Measurements from ENCODE around the gene FAM149B1. TPM values are rescaled to one million over a fixed set of nuclear protein-coding genes. Genes with fewer than 3 reads are reported as not detected.
"Not testable (repeated sequence)": the region's sequence is repeated elsewhere in the genome, so short reads cannot be mapped to it uniquely, and the experiment has no call there.

FAM149B1 gene
- total RNA-seq, 1 donor from 2014 or later, result 15.0 TPM

DNA sequence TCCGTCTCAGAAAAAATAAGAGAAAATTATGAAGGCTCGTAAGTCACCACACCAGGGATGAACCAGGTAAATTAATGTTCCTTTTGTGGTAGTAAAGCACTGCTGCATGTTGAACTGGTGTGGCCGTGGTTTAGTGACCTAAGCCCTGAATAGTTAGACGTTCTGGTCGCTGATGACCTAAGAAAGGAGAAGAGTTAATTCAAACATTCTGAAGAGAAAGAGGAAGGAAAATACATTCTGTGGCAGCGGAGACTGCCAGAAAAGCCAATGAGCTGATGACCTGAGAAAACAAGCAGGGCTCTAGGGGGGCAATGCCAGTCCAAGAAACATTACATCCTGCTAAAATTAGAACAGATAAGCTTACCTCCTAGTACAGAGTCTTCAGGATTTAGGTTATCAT is 61.6 kb downstream of the FAM149B1 start:
- DNase-seq (ENCODE audit: extremely low read depth, low read depth, low spot score), result no peak

DNA sequence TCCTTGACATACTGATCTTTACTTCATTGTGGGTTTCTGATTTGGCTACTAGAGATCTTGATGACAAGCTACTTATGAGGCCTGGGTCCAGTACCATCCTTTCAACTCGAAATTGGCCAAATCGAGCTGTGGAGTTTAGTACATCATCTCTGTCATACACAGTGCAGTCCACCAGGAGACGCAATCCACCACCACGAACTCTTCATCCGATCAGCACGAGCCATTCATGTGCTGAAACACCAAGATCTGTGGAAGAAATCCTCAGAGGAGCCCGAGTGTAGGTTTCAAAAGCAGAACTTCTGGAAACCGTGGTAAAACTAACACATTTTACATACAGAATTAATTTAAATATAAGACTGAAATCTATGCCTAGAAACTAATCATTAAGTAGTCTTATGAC is 65.0 kb downstream of the FAM149B1 start:
- DNase-seq (ENCODE audit: extremely low read depth, low read depth, low spot score), result no peak

DNA sequence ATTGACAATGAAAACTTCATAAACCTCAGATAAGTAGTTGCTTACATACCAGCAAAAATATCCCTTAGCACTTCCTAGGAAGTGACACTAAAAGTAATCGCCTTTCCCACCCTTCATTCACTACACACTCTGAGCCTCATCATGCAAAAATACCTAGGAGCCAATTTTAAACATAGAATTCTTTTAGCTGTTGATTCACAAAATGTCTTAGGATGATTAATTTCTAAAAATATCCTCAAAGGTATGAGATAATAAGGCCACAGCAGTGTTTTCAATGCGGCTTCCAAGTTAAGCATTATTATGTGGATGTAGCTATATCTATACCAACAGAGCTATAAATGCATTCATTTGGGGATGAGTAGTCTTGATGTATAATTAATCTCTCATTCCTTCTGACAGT is 66.0 kb downstream of the FAM149B1 start:
- DNase-seq (ENCODE audit: extremely low read depth, low read depth, low spot score), result no peak

DNA sequence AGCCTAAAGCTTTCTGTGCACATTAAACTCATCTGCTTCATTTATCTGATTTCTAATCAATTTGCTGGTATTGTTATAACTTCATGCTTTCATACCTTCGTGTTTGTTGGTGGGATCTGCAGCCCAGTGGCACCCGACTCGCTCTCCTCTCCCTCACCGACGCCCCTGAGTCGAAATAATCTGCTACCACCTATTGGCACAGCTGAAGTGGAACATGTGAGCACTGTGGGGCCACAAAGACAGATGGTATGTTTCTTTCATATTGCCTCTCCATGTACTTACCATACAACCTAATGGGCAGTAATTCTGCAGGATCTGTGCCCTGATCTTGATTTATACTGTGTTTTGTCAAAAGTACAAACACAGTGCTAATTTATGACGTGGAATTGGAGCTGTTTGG is 66.8 kb downstream of the FAM149B1 start:
- no peak for DNase-seq (ENCODE audit: extremely low read depth, low read depth, low spot score)

DNA sequence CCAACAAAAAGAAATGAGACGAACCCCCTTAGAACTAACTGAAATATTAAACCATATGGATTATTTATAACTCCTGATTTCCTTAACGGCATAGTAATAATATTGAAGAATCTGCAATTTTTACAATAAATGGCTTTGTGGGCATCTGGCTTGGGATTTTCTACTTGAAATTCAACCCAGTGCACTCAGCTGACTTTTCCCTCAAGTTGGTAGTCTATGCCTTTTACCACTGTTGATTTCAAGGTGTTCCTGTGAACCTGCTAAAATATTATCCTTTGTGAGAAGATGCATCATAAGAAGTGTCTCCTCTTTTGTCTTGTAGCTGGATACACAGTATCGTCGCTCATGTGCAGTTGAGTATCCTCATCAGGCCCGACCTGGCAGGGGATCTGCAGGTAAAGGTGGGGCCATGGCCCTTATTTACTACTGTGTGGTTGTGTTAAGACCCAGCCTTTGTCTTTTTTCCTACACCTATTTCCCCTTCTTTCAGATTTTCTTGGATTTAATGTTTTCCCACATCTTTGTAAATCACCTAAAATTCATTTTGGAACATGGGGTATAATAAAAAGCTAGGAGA is 71.2 kb downstream of the FAM149B1 start:
- no peak for DNase-seq (ENCODE audit: extremely low read depth, low read depth, low spot score)

DNA sequence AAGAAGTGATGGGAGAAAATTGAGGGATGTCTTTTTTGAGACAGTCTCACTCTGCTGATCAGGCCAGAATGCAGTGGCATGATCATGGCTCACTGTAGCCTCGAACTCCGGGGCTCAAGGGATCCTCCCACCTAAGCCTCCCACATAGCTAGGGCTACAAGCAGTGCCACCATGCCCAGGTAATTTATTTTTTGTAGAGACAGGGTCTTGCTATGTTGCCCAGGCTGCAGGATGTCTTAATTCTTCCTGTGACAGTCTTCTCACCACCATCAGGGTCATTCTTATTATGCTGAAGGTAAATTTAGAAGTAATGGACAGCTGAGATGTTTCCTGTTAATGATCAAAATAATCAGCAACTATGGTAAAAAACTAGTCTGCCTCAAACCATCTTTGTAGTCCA is 72.0 kb downstream of the FAM149B1 start:
- no peak for DNase-seq (ENCODE audit: extremely low read depth, low read depth, low spot score)

DNA sequence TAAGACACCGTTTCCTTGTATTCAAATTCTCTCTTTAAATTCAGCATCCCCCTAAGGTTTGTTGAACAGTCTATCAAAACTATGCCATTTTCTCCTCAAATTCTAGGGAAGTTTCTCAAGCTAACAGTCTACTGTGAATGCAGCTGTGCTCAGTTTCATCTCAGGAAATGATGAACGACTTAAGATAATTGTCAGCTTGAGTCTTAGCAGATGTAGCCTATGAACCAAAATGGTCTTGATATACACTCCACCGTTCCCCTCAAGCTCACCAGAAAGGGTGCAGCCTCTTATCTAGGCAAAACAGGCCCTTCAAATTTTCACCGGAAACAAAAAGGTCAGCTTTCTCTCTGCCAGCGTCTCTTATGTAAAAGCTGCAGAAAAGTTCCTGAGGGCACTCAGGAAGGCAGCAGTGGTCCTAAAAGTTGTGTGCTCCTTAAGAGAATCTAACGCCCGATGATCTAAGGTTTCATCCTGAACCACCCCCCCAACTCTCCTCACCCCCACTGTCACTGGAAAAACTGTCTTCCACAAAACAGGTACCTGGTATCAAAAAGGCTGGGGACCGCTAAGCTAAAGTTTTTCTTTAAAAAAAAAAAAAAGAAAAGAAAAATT is 77.1 kb downstream of the FAM149B1 start:
- DNase-seq (ENCODE audit: extremely low read depth, low read depth, low spot score), result no peak

DNA sequence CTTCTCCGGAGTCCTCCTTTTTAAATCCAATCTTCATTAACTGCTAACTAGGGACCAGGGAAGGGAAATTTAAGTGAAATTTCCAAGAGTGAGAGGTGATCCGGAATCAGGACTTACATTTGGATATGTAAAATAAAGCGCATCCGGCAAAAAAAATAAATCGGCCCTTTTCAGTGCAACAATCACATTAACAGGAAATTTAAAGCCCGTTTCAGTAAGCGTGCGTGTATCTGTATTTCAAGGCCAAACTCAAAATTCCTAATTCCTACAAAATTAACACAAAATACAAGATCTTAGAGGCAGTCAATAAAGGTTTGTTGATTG is 78.4 kb downstream of the FAM149B1 start:
- DNase-seq (ENCODE audit: extremely low read depth, low read depth, low spot score), result no peak

DNA sequence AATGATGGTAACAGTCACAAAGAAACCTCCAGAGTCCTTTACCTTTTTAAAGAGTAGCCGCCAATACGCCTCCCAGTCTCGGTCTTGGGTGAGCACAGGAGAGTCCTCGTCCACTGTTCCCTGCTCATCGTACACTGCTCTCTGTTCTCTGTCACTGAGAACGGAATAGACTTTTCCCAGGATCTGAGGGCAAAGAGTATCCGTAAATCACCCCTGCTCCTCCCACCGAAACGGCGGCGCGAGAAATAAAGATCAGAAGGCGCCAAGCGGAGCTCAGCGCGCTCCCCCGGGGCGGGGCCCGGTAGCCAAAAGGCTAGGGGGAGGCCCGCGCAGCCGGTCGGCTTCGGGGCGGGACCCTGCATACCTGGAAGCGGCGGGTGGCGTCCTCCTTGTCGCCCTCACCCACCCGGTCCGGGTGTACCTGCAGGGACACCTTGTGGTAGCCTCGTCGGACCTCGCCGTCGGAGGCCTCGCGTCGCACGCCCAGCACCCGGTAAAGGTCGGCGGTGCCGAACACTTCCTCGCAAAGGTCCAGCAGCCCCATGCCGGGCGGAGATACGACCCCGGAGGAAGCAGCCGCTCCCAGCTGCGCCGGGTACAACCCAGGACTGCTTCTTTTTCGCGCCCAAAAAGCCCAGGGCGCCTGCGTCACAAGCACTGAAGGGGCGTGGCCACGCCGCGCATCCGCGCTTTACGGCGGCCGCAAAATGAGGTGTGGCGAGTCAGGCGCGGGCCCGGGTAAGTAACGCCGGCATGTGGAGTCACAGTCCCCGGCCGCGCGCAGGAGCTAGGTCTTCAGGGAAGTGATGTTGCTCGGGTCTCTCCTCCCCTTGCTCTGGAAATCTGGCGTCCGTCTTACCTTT is 79.0 kb downstream of the FAM149B1 start, which contains the start of gene DNAJC9:
DNAJC9 (minus strand) TSS at position 610 of the 863 bp plus-strand sequence; CDS start at position 544, 66 bp downstream.
- DNase-seq (ENCODE audit: extremely low read depth, low read depth, low spot score), result no peak

DNA sequence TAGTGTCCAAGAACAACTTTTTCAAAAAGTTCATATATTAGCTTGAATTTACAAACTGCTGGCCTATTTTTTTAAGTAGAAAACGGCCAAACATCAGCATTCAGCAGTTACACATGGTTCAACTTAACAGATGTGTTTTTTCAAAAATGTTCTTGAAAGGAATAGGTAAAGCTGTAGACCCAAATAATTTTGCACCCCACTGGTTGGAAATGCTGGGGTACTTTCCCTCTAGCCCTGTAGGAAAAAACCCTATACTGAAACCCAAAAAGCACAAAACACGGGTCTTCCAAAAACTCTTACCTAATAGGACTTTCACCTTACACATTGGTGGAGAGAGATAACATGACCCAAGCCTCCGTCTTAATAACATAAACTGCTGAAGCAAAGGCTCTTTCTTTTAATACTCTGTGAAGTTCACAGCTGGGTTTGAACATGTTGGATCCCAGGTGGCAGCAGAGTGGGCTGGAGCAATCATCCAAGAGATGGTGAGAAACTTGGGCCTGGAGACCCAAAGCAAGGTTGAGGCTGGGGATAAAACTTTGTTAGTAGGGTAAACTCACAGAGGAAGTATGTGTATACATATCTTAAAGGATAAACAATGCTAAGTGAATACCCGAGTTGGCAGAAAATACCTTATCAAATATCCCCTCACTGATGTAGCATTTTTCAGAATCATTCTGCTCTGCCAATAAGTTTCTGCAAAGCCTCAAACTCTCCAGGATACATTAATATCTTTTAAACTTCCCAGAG is 79.8 kb downstream of the FAM149B1 start:
- no peak for DNase-seq (ENCODE audit: extremely low read depth, low read depth, low spot score)

DNA sequence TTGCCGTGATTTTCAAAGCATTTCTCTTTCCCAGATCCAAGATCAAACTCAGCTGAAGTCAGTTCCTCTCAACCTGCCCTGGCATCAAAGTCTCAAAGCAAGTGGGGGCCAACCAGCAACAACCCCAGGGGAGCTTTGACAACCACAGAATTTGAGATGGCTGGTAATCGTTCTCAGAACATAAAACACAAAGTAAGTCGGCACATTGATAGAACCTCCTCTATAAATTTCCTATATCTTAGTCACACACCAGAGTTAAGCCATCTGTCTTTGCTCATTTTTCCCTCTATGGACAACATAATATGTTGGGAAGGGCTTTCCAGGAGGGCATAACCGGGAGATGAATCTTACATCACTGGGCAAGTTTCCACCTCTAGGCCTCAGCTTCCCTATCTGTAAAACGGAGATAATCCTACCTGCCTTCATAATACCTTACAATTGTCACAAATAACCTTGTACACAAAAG is 80.4 kb downstream of the FAM149B1 start:
- no peak for DNase-seq (ENCODE audit: extremely low read depth, low read depth, low spot score)

DNA sequence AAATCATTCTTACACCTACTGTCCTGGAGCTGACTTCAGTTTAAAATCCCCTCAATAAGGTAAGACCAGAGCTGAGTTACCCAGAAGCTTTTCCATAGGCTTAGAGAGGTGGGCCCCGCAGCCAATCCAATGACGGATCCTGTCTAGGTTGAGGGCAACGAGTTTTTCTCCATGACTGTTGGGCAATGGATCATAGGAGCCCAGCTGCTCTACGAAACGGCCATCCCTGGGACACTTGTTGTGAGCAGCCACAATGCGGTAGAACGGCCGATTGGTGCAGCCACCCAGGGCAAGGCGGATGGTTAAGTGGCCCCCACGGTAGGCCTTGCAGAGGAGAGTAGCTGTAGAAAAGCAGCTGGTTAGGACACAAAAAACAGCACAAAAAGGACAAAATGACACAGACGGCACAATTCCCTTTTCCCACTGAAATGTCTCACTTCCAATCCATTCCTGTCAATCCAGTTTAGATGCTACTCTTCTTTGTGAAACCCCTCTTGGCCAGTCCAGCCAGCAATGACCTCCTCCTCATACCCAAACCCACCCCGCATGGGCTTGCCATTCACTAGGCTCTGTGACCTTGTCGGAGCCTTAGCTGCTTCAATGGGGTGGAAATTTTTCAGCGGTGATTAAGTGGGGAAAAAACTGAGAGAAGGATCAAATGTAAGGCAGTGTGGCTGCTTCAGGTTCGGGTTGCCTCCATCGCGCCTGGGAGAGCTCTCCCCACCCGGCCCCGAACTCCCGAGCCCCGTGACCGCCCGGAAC is 83.9 kb downstream of the FAM149B1 start:
- DNase-seq (ENCODE audit: extremely low read depth, low read depth, low spot score), result no peak

DNA sequence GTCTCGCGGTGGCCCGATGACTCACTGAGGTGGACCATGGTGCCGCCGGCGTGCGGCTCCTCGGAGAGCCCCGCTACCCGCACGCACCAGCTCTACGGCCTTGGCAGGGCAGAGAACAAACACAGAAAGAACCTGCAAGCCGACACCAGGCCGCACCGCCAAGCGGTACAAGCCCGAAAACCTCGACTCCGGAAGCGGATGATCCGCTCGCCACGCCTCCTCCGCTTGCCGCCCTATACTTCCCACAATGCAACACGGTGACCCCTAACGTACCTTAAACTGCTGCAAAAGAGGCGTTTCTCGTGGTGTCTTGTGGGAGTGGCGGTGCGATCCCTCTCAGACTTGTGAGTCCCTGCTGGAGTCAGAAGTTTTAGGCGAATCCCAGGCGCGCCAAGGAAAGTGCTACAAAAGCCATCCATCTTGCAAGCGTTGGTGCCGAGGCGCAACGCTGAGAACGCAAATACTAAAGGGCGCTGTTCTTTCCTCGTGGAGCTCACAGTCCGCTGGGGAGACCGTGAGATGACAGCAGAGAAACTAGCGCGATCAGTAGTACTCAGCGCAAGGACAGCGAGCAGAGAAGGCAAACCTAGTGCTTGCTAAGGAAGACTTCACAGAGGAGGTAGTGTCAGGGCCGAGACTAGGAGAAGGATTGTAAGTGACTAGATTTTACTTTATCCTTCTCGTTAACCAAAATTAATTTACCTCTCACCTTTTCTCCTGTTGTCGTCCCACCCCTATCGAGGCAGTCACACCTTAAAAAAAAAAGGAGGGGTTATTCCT is 84.7 kb downstream of the FAM149B1 start, which contains the start of gene MRPS16:
MRPS16 (minus strand) TSS at position 200 of the 780 bp plus-strand sequence; CDS start at position 38, 162 bp downstream.
- DNase-seq (ENCODE audit: extremely low read depth, low read depth, low spot score), result peak; percentile 78

DNA sequence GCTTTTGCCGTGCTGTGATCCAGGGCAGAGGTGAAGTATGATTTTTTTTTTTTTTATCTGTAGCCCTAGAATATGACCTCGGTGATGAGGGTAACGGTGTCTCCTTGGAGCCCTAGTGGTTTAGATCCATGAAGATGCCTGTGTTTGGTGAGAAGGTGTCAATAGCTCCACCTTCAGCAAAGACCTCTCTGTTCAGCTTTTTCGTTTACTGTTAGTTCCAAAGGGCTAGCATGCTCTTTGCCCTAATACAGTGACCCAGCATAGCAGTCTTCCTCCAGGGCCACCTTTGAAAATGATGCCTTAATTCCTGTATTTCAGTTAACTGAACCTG is 85.3 kb downstream of the FAM149B1 start:
- DNase-seq (ENCODE audit: extremely low read depth, low read depth, low spot score), result no peak

DNA sequence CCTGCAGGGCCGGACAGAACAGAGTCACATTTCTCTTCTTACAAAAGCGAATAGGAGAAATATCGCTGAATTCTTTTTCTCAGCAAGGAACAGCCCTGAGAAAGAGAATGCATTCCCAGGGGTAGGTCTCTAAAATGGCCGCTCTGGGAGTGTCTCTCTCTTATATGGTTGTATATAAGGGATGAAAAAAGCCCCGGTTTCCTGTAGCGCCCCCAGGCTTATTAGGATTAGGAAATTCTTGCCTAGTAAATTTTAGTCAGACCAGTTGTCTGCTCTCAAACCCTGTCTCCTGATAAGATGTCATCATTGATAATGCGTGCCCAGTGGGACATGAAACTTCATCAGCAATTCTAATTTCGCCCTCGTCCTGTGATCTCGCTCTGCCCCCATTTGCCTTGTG is 90.7 kb downstream of the FAM149B1 start:
- DNase-seq (ENCODE audit: extremely low read depth, low read depth, low spot score), result not testable (repeated sequence)

DNA sequence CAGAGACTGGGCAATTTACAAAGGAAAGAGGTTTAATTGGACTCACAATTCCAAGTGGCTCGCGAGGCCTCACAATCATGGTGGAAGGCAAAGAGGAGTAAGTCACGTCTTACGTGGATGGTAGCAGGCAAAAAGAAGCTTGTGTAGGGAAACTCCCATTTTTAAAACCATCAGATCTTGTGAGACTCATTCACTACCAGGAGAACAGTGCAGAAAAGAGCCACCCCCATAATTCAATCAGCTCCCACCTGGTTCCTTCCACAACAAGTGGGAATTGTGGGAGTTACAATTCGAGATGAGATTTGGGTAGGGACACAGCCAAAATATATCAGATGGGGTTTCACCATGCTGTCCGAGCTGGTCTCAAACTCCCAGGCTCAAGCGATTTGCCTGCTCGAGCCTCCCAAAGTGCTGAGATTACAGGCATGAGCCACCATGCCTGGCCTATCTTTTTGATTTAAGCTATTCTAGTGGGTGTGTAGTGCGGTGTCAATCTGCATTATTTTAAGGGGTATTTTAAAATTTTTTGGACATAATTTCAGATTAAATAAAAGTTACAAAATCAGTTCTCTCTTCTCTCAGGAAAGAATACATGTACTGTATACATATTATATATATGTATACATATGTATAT is 93.6 kb downstream of the FAM149B1 start:
- DNase-seq (ENCODE audit: extremely low read depth, low read depth, low spot score), result no peak

DNA sequence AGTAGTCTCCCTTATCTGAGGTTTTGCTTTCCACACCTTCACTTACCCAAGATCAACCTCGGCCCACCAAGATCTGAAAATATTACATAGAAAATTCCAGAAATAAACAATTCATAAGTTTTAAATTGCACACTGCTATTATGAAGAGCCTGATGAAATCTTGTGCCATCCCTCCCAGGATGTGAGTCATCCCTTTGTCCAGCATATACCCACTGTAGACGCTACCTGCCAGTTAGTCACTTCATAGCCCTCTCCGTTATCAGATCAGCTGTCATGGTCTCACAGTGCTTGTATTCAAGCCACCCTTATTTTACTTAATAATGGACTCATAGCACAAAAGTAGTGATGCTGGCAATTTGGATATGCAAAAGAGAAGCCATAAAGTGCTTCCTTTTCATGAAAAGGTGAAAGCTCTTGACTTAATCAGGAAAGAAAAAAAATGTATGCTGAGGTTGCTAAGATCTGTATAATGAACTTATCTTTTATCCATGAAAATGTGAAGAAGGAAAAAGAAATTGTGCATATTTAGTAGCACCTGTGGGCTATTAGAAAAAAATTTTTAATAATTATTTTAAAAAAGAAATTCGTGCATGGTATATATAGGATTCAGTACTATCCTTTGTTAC is 94.3 kb downstream of the FAM149B1 start:
- DNase-seq (ENCODE audit: extremely low read depth, low read depth, low spot score), result no peak

DNA sequence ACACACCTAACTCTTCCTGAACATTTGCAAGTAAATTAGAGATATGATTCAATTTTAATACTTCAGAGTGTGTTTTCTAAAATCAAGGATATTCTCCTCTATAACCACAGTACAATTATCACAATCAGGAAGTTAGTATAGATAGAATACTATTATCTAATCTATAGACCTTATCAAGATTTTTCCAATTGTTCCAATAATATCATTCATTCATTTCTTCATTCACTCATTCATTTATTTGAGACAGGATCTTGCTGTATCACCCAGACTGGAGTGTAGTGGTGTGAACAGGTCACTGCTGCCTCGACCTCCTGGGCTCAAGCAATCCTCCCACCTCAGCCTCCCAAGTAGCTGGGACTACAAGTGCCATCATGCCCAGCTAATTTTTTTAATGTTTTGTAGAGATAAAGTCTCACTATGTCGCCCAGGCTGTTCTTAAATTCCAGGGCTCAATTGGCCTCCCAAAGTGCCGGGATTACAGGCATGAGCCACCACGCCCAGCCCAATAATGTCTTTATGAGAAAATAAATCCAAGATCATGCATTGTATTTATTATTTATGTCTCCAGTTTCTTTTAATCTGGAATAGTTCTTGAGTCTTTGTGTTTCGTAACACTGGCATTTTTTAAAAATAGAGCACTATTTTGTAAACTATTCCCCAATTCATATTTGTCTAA is 95.1 kb downstream of the FAM149B1 start:
- DNase-seq (ENCODE audit: extremely low read depth, low read depth, low spot score), result no peak
